Common myeloid progenitor, CD34-positive (primary cell): ENCODE results near the gene PLCD3.

ENCODE experiments used
- CTCF ChIA-PET: fragments of 350-600 bp; sonication (Branson Sonifier 250); formaldehyde crosslinking; loops from one replicate; lab custom pipeline; 2021; ENCODE audit warnings: antibody characterized with exemption; lab: Charles Lee
- POLR2A ChIA-PET: fragments of 350-600 bp; sonication (Branson Sonifier 250); formaldehyde crosslinking; loops from one replicate; lab custom pipeline; 2021; ENCODE audit warnings: antibody characterized with exemption; lab: Charles Lee
- DNase-seq, 3 donors: peaks; one replicate each; pipeline versions ENCODE4 v3.0.0 to v3.0.0-alpha.2; 2013
- H3K27ac ChIP-seq, 2 experiments: 1 replicate in 1 of 2; 2 replicates in 1 of 2; pipeline ENCODE4 v1.7.0; 2013; ENCODE audit warnings: inconsistent platforms in 2 of 2, low read length in 2 of 2, mild to moderate bottlenecking in 2 of 2, low read depth in 1 of 2, moderate library complexity in 1 of 2; ENCODE audit not compliant: severe bottlenecking in 2 of 2, insufficient read depth in 1 of 2, poor library complexity in 1 of 2
- H3K27me3 ChIP-seq, 5 experiments: replicated peaks in 2 of 5; 1 replicate in 3 of 5; 2 replicates in 2 of 5; pipeline versions ENCODE4 v1.6.1 to v1.7.0; 2013; ENCODE audit warnings: low read length in 4 of 5, mild to moderate bottlenecking in 2 of 5, moderate library complexity in 2 of 5, inconsistent platforms in 1 of 5; ENCODE audit not compliant: insufficient read depth in 5 of 5, control insufficient read depth in 4 of 5
- H3K36me3 ChIP-seq, 4 experiments: 1 replicate in 2 of 4; 2 replicates in 2 of 4; pipeline versions ENCODE4 v1.6.1 to v1.7.0; 2013; ENCODE audit warnings: low read length in 3 of 4, control low read depth in 1 of 4, mild to moderate bottlenecking in 1 of 4; ENCODE audit not compliant: control insufficient read depth in 4 of 4, insufficient read depth in 4 of 4
- H3K4me1 ChIP-seq, 4 experiments: 1 replicate in 3 of 4; 2 replicates in 1 of 4; pipeline versions ENCODE4 v1.6.1 to v1.7.1; 2013; ENCODE audit warnings: low read length in 3 of 4, mild to moderate bottlenecking in 3 of 4, control low read depth in 1 of 4, inconsistent platforms in 1 of 4, moderate library complexity in 1 of 4; ENCODE audit not compliant: control insufficient read depth in 4 of 4, insufficient read depth in 4 of 4; ENCODE audit errors: control extremely low read depth in 1 of 4
- H3K4me3 ChIP-seq, 7 experiments: 1 replicate in 4 of 7; 2 replicates in 3 of 7; pipeline versions ENCODE4 v1.5.1 to v1.7.0; 2013; ENCODE audit warnings: mild to moderate bottlenecking in 7 of 7, low read length in 6 of 7, moderate library complexity in 6 of 7, inconsistent platforms in 2 of 7, low read depth in 2 of 7, control low read depth in 1 of 7; ENCODE audit not compliant: insufficient read depth in 4 of 7, control insufficient read depth in 1 of 7; ENCODE audit errors: extremely low read depth in 1 of 7
- H3K9me3 ChIP-seq, 5 experiments: 1 replicate in 4 of 5; 2 replicates in 1 of 5; pipeline versions ENCODE4 v1.6.1 to v1.7.1; 2013; ENCODE audit warnings: low read length in 4 of 5, mild to moderate bottlenecking in 2 of 5, inconsistent platforms in 1 of 5, low read depth in 1 of 5, moderate library complexity in 1 of 5; ENCODE audit not compliant: control insufficient read depth in 4 of 5, insufficient read depth in 2 of 5; ENCODE audit errors: control extremely low read depth in 1 of 5
- WGBS: methylation state at CpG from one replicate; pipeline ENCODE4 v1.1.5; 2013; ENCODE audit not compliant: insufficient coverage; 5-methylcytosine and 5-hydroxymethylcytosine counted together

PLCD3 gene

GRCh38 chr17:45108595-45109521 lies 23.5 kb downstream of the PLCD3 start:
- peaks cover 9 to 57% (median 46%) of the 10 kb centered on the region in 4 experiments for H3K36me3 ChIP-seq
- CTCF ChIA-PET: interaction anchor here (1.1 to 1.9 kb wide), 5 partner anchors 8 to 38 kb away, joined by 3 to 15 read pairs (median 3); partner anchors contain the start of gene ACBD4
- POLR2A ChIA-PET: no interaction called here
- WGBS: 96% methylated on average over 9 of the region's 12 CpGs
- H3K27me3 ChIP-seq: no peaks in the 10 kb centered on the region
- no peak for DNase-seq
- no peak overlapping the region for H3K4me3 ChIP-seq
- no peaks in the 10 kb centered on the region for H3K9me3 ChIP-seq
- H3K4me1 ChIP-seq: no peaks in the 10 kb centered on the region
- H3K27ac ChIP-seq: no peak overlapping the region

DNA sequence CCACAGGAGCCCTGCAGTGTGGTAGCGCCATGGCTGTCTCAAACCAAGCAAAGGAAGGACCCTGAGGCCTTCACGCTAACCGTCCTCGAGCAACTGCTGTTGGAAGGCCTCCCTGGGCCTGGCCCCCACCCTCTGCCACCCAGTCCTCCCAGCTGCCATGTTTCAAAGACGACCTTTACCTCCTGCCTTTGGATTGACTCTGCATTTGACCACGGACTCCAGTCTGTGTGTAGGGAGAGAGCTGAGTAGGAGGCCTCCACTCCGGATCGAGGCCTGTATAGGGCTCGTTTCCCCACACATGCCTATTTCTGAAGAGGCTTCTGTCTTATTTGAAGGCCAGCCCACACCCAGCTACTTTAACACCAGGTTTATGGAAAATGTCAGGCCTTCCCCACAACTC lies 24.3 kb downstream of the PLCD3 start:
- Histone ChIP-seq H3K4me1 (no peaks in the 10 kb centered on the region), H3K27me3 (no peaks in the 10 kb centered on the region), H3K36me3 (peaks cover 15 to 65% (median 54%) of the 10 kb centered on the region in 4 experiments), H3K27ac (no peak overlapping the region), H3K4me3 (no peak overlapping the region), H3K9me3 (no peaks in the 10 kb centered on the region)
- WGBS: 84% methylated on average over 8 of the region's 9 CpGs
- no peak for DNase-seq
- CTCF ChIA-PET: interaction anchor here (1.1 to 1.9 kb wide), 5 partner anchors 9 to 37 kb away, joined by 3 to 15 read pairs (median 3); partner anchors contain the start of gene ACBD4
- POLR2A ChIA-PET: interaction anchor here (0.6 kb wide), 2 partner anchors 24 to 1685 kb away, joined by 3 to 4 read pairs; no protein-coding TSS in a partner anchor

- Histone ChIP-seq H3K4me3 (no peak overlapping the region), H3K9me3 (no peaks in the 10 kb centered on the region), H3K27me3 (no peaks in the 10 kb centered on the region), H3K36me3 (peaks cover 17 to 71% (median 60%) of the 10 kb centered on the region in 4 experiments), H3K4me1 (no peaks in the 10 kb centered on the region), H3K27ac (no peak overlapping the region)
- WGBS: 96% methylated on average over 9 of the region's 13 CpGs
- CTCF ChIA-PET: interaction anchor here (1.2 to 1.5 kb wide), 3 partner anchors 10 to 36 kb away, joined by 3 read pairs; partner anchors contain the start of gene ACBD4
- POLR2A ChIA-PET: interaction anchor here (0.6 kb wide), 2 partner anchors 23 to 1684 kb away, joined by 3 to 4 read pairs; no protein-coding TSS in a partner anchor
- no peak for DNase-seq
Measured at GRCh38 chr17:45107293-45108010, 24.9 kb downstream of the PLCD3 start.

- CTCF ChIA-PET: interaction anchor here (1.9 kb wide), 1 partner anchor 9 kb away, joined by 8 read pairs; no protein-coding TSS in a partner anchor
- POLR2A ChIA-PET: no interaction called here
- no peaks in the 10 kb centered on the region for H3K9me3 ChIP-seq
Measured at GRCh38 chr17:45106582-45106981, 25.7 kb downstream of the PLCD3 start.

GRCh38 chr17:45106096-45106495 lies 26.2 kb downstream of the PLCD3 start:
- DNase-seq: no peak
- H3K9me3 ChIP-seq: no peaks in the 10 kb centered on the region
- ChIA-PET POLR2A (no interaction called here), CTCF (interaction anchor here (1.9 kb wide), 1 partner anchor 9 kb away, joined by 8 read pairs; no protein-coding TSS in a partner anchor)
- H3K4me3 ChIP-seq: no peak overlapping the region
- H3K4me1 ChIP-seq: no peaks in the 10 kb centered on the region
- H3K36me3 ChIP-seq: peaks cover 20 to 81% (median 71%) of the 10 kb centered on the region in 4 experiments
- 96% methylated on average over 5 of the region's 5 CpGs for WGBS
- H3K27me3 ChIP-seq: no peaks in the 10 kb centered on the region
- no peak overlapping the region for H3K27ac ChIP-seq

More at GRCh38 chr17:45106582-45106981, 25.7 kb downstream of the PLCD3 start:
- DNase-seq: no peak
- no peaks in the 10 kb centered on the region for H3K4me1 ChIP-seq
- no peaks in the 10 kb centered on the region for H3K27me3 ChIP-seq
- peaks cover 20 to 79% (median 68%) of the 10 kb centered on the region in 4 experiments for H3K36me3 ChIP-seq
- 96% methylated on average over 4 of the region's 5 CpGs for WGBS
- H3K27ac ChIP-seq: no peak overlapping the region
- no peak overlapping the region for H3K4me3 ChIP-seq

DNA sequence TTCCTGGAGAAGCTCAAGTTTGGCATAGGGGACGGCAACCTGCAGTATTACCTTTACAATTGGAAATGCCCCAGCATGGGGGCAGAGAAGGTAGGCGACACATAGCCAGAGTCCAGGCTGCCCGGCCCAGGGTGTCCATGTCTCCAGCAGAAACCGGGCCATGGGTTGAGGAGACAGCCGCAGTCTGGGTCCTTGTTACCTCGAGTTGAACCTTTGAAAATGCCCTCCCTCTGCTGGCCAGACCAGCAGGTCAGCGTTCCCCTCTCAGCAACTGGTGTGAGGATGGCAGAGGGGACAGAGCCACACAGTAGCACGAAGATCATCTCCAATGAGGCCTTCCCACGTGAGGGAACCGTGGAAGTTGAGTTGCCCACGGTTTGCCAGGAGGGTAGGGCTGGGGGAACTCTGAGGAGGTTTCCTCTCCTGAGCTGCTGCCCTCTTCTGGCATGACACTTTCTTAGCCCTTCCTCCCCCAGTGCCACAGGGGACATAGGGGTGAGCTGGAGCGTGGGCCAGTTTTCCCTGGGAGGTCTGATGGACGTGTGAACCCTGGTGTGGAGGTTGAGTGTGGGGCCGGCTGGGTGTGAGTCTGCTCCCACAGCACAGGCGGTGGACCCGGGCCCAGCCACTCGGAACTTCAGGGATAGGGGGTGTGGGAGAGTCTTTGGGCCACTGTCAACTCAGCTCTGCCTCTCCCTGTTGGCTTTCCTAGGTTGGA lies 27.2 kb downstream of the PLCD3 start:
- no peak overlapping the region for H3K27ac ChIP-seq
- ChIA-PET CTCF (interaction anchor here (0.7 to 1.9 kb wide), 6 partner anchors 9 to 185 kb away, joined by 3 to 8 read pairs (median 4); partner anchors contain the start of gene PLCD3), POLR2A (no interaction called here)
- H3K4me3 ChIP-seq: no peak overlapping the region
- H3K36me3 ChIP-seq: peaks cover 20 to 81% (median 71%) of the 10 kb centered on the region in 4 experiments
- H3K9me3 ChIP-seq: no peaks in the 10 kb centered on the region
- no peak for DNase-seq
- WGBS: 89% methylated on average over 12 of the region's 17 CpGs
- no peaks in the 10 kb centered on the region for H3K4me1 ChIP-seq
- H3K27me3 ChIP-seq: no peaks in the 10 kb centered on the region
